NCI-H2227 treated with DMSO at 0.1 percent for 48 hours (cell line): Measurements from ENCODE around the gene NEK10.
"Not testable (repeated sequence)": the region's sequence is repeated elsewhere in the genome, so short reads cannot be mapped to it uniquely, and the experiment has no call there.

Experiments used
- DNase-seq: peaks from one replicate; lab custom pipeline; 2025; lab: John Stamatoyannopoulos, UW

The NEK10 gene, protein sequence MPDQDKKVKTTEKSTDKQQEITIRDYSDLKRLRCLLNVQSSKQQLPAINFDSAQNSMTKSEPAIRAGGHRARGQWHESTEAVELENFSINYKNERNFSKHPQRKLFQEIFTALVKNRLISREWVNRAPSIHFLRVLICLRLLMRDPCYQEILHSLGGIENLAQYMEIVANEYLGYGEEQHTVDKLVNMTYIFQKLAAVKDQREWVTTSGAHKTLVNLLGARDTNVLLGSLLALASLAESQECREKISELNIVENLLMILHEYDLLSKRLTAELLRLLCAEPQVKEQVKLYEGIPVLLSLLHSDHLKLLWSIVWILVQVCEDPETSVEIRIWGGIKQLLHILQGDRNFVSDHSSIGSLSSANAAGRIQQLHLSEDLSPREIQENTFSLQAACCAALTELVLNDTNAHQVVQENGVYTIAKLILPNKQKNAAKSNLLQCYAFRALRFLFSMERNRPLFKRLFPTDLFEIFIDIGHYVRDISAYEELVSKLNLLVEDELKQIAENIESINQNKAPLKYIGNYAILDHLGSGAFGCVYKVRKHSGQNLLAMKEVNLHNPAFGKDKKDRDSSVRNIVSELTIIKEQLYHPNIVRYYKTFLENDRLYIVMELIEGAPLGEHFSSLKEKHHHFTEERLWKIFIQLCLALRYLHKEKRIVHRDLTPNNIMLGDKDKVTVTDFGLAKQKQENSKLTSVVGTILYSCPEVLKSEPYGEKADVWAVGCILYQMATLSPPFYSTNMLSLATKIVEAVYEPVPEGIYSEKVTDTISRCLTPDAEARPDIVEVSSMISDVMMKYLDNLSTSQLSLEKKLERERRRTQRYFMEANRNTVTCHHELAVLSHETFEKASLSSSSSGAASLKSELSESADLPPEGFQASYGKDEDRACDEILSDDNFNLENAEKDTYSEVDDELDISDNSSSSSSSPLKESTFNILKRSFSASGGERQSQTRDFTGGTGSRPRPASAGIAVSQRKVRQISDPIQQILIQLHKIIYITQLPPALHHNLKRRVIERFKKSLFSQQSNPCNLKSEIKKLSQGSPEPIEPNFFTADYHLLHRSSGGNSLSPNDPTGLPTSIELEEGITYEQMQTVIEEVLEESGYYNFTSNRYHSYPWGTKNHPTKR

DNA sequence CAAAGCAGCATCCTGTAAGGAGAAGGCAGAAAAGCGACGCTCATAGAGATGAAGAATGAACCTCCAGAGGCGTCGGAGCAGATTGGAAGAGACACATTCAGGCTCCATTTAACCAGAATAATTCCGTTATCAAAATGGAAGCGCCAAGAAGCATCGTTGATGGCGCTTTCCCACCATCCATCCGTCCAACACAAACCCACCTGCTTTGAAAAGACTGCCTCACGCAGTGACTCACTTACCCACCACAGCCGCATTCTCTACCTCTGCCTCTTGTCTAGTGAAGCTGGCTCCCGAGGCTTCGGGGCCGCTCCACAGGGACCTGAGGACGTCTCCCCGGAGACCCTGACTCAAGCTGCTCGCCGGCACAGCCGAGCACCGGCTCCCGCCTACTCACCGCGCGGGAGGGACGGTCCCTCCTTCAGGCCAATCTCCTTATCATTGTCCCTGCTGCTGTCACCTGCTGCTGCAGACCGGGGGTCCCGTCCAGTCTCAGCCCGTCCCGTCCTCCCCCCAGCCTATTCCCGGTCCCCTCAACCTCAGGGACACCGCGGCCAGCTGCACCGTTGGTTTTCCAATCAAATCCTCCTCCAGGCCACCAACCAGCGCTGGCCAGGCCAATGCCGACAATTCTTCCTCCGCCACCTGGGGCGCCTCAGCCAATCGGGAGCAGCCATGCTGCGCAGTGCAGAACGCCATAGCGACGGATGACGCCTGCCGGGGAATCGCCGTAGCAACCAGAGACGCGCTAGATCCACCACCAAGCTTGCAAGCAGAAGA is at the start of gene NEK10:
NEK10 (minus strand) TSS at position 553 of the 777 bp plus-strand sequence. CDS start 16,501 bp downstream, outside the sequence.
- peak; percentile 93 for DNase-seq

DNA sequence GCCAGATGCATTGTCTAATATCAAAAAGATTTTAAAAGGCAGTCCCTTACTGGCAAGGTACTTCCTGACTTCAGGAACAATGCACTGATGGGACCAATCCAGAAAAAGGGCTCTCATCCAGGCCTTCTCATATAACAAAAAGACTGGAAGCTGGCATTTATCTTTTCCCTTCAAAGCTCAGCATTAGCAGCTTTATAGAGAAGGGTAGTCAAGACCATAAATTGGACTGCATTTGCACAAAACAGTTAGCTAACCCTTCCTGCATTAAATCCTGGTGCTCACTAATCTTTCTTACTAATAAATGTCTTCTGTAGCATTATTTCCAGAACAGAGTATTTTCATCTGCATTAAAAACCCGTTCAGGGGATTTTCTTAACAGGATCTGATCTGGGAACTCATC is 46.0 kb upstream of the NEK10 start:
- DNase-seq = no peak

DNA sequence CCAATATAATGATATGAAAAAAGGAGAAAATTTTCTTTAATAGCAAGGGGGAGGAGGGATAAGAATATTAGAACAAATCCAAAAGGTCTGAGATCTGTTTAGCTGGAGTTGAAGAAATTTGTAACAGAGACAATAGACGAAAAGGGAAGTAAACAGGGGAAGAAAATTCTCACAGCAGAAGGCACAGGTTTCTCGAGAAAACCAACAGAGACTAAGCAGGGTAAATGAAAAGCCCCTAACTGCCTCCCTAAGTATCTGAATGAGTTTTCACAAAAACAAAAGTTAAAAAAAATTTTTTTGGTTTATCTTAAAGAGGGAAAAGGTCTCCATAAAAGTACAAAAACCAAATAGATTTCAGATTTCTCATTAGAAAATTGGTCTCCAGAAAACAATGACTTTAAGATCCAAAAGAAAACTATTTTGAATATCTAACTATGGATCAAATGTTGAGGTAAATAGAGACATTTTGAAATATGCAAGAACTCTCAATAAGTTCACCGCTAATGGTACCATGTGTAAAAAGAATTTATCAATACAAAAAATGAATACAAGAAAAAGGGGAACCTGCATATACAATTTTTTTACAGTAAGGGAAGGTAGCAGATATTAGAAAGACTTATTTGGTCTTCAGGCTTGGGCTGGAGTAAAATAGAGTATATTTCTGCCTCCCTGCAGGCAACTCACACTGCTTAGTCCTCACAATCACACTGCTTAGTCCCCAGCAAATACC is 23.9 kb upstream of the NEK10 start:
- no peak for DNase-seq

DNA sequence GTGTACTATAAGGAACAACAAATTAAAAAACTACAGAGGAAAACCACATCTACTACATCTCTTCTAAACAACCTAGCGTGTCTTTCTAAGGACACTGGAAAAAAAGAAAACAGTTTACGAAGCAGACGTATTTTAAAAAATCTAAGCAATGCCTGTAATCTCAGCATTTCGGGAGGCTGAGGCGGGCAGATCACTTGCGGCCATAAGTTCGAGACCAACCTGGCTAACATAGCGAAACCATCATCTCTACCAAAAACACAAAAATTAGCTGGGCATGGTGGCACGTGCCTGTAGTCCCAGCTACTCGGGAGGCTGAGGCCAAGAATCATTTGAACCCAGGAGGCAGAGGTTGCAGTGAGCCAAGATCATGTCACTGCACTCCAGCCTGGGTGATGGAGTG is 23.2 kb upstream of the NEK10 start:
- DNase-seq = not testable (repeated sequence)

DNA sequence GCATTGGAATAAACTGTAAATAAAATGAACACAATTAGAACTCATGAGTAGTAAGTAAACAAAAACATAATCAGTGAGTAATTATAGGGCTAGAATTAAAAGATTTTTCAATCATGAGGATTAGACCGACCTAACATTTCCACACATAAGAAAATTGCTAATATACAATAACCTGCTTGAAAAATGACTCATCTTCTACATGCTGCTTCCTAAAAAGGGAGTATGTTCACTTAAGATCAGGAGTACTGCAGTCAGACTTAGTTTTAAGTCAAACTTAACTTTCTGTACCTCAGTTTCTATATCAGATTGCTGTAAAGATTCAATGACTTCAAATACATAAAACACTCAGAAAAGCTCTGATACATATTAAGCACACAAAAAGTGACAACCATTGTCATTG is 22.6 kb upstream of the NEK10 start:
- DNase-seq = no peak

DNA sequence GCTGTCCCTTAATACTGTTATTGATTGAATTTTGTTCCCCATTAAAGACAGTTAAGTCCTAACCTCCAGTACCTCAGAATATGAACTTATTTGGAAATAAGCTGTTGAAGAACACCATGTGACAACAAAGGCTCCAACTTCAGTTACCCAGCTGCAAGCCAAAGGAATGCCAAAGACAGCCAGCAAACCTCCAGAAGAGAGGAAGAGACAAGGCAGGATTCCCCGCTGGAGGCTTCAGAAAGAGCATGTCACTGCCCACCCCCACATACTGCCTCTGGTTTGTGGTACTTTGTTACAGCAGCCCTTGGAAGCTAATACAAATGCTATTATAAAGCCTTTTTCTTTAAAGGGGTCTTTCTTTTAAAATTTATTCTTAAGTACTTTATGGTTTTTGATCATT is 18.4 kb upstream of the NEK10 start:
- DNase-seq = no peak

DNA sequence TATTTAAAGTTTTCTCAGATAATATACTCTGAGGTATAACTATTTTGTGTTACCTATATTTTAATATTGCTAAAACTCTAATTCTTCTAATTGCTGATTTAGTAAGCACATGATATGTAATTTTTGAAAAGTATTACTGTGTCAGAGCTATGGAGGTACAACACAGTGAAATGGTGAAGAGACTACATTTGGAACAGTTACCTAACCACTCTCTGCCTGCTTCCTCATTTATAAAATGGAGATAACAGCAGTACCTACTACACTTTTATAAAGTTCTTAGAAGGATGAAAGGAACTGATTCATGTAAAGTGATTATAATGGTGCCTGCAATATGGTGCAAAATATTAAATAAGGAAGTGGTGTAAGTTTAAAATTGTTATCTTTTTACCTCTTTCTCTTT is 16.3 kb upstream of the NEK10 start:
- DNase-seq = no peak

DNA sequence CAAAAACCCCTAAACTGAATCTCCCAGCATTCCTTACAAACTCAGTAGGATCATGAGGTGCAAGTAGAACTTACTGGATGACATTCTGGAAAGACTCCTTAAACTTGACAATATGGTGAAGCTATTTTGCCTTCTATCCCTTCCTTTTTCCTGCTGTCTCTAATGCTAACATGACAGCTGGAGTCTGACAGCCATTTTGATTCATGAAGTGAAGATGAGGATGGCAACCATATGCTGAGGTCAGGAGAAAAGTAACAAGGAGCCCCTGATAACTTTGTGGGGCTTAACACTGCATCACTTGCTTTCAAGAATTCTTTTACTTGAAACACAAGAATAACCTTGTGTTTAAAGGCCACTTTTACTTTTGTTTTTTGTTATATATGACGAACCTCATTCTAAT is 15.0 kb upstream of the NEK10 start:
- no peak for DNase-seq

DNA sequence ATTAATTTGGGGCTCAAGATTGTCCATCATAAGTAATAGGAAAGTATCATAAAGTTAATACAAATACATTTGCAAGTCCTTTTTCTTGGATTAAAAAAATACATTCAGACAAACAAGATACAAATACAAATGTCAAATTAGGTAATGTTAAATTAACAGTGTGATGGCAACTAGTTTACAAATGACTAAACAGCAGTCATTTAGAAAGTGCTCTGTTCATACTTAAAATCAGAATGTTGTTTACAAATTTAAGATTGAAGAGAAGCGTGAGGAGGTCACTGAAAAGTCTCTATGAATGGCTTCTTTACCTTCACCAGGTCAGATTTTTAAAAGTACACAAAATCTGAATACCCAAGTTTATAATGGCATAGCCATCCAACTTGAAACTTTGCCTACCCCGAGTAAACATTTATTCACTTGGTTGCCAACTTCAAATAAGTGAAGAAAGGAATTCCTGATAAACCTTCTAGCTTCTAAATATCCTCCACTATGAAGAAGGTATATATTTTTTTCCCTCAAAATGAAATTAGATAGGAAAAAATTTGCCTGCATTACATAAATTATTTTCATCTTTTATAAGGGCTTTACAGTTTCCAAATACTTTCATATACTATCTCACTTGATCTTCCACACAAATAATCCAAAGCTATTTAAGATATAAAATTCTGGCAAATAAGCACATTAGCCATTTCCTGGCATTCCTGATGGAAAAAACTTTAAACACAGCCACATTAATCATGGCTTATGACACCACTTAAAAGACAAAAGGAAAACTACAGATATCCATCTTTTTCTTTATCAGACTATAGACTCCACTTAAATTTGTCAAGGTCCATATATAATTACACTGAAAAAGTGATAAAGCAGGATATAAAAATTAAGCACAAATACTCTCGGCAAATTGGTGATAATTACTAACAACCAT is 11.5 kb upstream of the NEK10 start:
- DNase-seq = no peak

DNA sequence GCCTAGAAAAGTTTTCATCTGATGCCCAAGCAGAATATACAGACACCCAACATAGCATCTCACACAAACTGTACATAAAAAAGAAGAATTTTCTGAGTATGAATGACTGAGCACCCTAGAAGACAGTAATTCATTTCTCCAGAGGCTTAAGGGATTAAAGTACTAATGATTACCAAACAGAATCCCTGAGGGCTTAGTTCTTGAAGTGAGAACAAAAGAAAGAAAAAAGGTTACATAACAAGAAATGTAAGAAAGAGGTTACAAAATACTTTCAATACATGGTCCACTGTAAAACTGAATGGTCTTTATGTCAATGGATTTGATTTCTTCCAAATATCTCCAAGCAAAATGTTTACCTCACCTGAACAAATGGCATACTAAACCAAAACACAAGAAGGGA is 9.1 kb upstream of the NEK10 start:
- no peak for DNase-seq

DNA sequence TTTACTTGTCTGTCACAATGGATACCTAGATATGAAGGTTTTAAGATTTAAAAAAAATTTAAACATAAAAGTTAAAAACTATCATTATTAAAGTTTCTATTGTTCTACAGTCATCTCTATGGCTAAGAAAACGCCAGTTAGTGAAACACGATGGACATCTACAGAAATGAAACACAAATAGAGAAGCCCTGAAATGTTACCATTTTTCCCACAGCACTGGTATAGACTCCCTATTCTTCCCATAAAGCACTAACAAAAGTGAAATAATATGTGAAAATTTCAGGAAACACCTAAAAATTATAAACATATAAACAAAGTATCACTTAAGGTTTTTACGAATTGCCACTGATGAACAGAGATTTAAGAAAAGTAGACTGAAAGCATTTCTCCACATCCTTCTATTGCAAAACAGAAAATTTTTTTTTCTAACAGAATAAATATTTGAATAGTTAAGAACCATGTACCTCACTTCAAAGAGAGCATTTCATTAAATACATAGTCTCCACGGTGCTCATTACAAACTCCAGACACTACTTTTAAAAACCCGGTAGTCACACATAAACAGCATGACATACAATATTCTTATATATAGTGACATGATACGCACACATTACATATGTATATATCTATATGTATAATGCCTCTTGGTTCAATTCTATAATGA is 7.1 kb upstream of the NEK10 start:
- no peak for DNase-seq

DNA sequence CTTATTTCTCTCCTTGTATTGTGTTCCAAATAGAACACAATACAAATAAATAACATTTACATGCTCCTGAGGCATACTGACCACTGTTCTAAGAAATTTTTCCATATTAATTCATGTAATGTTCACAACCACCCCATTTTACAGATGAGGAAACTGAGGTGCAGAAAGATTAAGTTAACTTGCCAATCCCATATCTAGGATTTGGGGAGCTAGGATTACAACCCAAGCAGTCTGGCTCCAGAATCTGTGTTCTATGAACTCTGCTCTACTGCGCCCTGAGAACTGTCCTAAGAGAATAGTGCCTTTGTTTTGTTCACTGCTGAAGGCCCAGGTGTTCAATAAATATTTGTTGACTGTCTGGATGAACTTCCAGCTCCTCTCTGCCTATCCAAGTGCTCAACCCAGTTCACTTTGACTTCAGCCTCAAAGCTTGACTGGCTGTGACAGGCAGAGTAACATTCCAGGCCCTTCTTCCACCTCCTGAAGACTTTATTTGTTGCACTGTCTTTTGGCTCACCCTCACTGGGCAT is 3.1 kb downstream of the NEK10 start:
- no peak for DNase-seq

DNA sequence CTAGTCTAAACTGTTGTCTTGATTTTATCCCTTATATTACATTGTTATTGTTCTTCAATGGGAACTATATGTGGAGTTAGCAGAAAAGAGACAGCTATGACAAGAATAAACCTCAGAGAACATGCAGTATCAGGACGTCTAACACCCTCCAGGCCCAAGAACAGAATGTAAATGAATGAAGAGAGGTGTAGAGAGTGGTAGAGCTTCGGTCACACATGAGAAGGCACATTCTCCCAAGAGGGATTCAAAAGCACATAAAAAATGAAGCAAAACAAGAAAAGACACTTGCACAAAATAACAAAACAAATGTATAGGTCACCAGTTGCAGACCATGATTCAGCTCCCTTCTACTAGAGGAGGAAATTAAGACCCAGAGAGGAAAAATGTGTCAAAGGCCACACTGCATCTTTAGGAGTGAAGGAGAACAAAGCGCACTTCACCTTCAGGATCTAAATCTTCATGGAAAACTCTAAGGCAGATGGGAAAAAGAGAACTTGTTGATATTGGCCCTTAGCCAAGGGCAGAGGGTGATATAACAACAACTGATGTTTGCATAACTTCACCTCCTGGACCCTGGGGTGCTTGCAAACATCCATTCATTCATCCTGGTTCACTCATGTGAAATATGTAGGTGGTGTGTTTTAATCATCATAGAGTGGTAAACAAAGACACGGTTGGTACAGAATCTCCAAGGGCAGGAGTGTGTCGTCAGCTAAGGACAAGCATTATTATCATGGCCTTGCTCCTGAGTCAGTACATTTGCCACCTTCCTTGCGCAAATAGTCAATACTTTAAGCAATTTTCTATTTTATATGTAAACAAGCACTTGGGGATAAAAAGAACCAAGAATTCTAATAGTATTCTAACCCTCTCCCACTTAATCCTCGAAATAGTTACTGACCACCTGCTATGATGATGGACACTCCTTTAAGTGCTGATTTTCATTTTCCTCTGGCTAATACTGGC is 8.8 kb downstream of the NEK10 start:
- DNase-seq = no peak

DNA sequence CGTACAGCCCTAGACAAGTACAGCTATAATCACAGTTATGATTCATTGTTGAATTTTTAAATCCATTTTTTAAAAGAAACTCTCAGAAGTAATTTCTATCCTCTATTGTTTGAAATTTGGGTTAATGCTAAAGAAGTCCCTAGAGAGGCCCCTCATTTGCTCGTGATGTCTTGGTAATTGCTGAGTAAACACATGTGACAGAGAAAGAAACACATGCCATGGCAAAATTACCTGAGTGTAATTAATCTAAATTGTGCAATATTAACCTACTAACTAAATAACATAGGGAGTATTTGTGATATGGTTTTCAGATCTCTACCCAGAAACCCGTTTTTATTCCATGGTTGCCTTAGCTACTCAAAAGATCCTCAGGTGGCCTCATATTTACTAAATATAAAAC is 10.8 kb downstream of the NEK10 start:
- no peak for DNase-seq

DNA sequence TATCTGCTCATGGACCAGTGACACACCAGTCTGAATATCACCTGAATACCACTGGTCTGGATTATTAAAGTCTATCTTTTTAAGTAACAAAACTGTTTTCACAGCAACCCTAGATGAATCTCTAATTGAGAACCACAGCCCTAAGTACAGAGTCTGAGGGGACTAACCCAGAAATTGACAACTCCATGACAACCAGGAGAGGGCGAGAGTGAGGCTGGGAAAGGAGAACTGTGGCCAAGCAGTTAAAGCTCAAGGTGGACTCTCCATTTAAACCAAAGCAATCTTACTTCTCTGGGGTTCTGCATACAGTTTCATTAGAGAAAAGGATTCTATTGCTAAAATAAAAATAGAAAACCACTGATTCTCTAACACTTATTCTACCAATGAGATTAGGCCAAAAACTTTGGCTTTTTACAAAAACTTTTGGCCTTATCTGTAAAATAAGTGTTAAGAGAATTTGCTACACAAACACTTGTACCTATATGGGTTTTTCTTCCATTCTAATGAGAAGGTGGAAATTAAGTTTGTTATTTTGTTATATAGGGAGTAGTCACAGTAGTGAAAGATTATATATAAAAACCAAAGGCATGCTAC is 11.4 kb downstream of the NEK10 start:
- no peak for DNase-seq

DNA sequence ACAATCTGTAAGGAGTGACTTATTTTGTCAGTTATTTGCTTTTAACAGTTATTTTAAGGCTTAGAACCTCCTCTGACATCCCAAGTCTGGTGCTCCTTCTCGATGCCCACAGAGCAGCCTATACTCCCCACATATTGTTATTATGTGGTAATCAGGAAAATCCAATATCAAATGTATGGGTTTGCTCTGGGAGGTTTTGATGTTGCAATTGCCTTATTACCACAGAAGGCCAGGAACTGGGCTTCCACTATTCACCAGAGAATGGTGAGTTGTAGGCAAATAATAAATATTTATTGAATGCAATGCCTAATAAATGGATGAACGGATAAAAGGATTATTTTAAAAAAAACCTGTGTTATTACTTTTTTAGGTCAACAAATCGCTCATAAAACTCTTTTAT is 12.2 kb downstream of the NEK10 start:
- no peak for DNase-seq

DNA sequence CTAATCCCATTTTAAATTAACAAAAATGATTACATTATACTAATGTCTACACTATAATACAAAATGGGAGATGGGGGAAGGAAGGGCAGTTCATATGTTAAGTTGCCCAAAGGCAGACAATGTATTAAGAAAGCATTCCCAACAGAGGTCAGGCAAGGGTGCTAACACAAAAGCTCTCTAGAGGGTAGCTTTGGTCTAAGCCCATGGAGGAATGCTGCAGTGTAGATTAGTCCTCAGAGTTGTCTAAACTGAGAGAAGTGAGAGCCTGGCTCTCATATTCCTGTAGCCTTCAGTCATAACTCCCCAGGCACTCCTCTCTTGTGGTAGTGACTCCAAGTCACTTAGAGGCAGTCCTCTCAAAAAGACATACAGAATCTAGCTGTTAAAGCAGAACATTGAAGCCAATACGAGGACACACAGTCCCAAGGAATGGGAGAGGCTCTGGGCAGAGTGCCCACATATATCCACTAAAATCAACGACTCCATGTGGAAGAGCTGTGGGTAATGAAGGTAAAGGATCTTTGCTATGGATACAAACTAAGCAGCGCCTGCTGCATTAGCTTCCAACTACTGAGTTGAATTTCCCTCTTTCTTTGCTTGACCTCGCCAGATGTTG is 14.5 kb downstream of the NEK10 start:
- DNase-seq = no peak
